ENCODE data around the gene FKBP15. TPM values are rescaled to one million over a fixed set of nuclear protein-coding genes. Genes with fewer than 3 reads are reported as not detected.

Gene FKBP15
- total RNA-seq, 1 experiment from 2014 or later = 33.5 TPM

DNA sequence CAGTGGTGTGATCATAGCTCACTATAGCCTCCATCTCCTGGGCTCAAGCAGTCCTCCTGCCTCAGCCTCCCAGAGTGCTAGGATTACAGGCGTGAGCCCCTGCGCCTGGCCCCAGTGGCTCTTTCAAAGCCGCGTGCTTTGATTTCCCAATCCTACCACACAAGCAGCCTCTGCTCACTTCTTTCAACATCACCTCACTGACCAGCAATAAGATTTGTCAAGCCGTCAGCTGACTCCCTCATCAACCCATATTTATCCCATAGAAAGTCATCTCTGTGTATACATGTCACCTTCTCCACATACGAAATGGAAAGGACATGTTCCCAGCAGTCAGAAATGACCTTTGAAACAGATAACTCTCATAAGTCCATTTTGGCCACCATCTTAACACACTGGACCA is 44.3 kb downstream of the FKBP15 start:
- no peaks in the 10 kb centered on the region for H3K79me2 ChIP-seq (ENCODE audit: low read depth)
- H3F3A ChIP-seq (ENCODE audit: insufficient read depth, low read depth) = no peaks in the 10 kb centered on the region
- no peaks in the 10 kb centered on the region for H4K20me1 ChIP-seq (ENCODE audit: insufficient read depth)
- no peak overlapping the region for H2AFZ ChIP-seq
- H3K4me1 ChIP-seq (replicated peaks; ENCODE audit: insufficient read depth) = no peaks in the 10 kb centered on the region
- H3K9me3 ChIP-seq (ENCODE audit: insufficient read depth, low read depth) = peaks cover 3% of the 10 kb centered on the region; the same call in 1 of the 2 replicates
- H3K4me3 ChIP-seq = no peak overlapping the region
- ChIA-PET POLR2A (ENCODE audit: unreplicated experiment) (interaction anchor here (0.7 kb wide), 1 partner anchor 13 kb away, joined by 3 read pairs; no protein-coding TSS in a partner anchor), CTCF (no interaction called here)
- no peaks in the 10 kb centered on the region for H3K27me3 ChIP-seq (ENCODE audit: insufficient read depth, low read depth)
- intact Hi-C loops (cut with micrococcal nuclease; ENCODE audit: unreplicated experiment) = no loop called here
- TF ChIP-seq, protein P1, sequence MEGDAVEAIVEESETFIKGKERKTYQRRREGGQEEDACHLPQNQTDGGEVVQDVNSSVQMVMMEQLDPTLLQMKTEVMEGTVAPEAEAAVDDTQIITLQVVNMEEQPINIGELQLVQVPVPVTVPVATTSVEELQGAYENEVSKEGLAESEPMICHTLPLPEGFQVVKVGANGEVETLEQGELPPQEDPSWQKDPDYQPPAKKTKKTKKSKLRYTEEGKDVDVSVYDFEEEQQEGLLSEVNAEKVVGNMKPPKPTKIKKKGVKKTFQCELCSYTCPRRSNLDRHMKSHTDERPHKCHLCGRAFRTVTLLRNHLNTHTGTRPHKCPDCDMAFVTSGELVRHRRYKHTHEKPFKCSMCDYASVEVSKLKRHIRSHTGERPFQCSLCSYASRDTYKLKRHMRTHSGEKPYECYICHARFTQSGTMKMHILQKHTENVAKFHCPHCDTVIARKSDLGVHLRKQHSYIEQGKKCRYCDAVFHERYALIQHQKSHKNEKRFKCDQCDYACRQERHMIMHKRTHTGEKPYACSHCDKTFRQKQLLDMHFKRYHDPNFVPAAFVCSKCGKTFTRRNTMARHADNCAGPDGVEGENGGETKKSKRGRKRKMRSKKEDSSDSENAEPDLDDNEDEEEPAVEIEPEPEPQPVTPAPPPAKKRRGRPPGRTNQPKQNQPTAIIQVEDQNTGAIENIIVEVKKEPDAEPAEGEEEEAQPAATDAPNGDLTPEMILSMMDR (conservative IDR thresholded peaks at IDR 0.05) = no peak
- TF ChIP-seq EZH2 (IDR thresholded peaks at IDR 0.05; ENCODE audit: low read depth) = no peak
- no peak overlapping the region for H3K27ac ChIP-seq
- DNase-seq = no peak
- H3K4me2 ChIP-seq = no peak overlapping the region
- no peaks in the 10 kb centered on the region for H3K9me2 ChIP-seq (ENCODE audit: insufficient read depth)
- BruUV-seq (replicated peaks) = no TSS peak
- peaks cover 42% of the 10 kb centered on the region for H3K36me3 ChIP-seq (ENCODE audit: low read depth)

DNA sequence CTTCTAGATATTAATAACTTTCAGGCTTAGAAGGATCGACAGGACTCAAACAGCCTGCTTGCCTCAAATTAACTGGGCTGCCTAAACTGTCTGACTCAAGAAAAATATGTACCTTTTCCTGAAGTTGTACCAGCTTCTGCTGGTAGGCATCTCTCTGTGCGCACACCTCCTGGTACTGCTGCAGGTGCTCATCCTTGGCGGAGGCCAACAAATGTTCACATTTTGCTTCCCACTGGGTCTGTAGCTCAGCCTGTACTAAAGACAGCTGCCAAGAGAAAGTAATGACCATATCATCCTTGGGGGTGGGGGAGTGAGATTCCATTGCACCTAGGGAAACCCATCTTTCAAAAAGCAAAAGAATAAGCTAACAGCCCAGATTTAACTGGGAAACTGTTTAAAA is 47.7 kb downstream of the FKBP15 start:
- Histone ChIP-seq H3K9me3 (ENCODE audit: insufficient read depth, low read depth) (peaks cover 3% of the 10 kb centered on the region; the same call in 1 of the 2 replicates), H3F3A (ENCODE audit: insufficient read depth, low read depth) (no peaks in the 10 kb centered on the region), H3K9me2 (ENCODE audit: insufficient read depth) (no peaks in the 10 kb centered on the region), H2AFZ (no peak overlapping the region), H4K20me1 (ENCODE audit: insufficient read depth) (no peaks in the 10 kb centered on the region), H3K4me1 (replicated peaks; ENCODE audit: insufficient read depth) (no peaks in the 10 kb centered on the region), H3K36me3 (ENCODE audit: low read depth) (peaks cover 32% of the 10 kb centered on the region), H3K27me3 (ENCODE audit: insufficient read depth, low read depth) (no peaks in the 10 kb centered on the region), H3K27ac (no peak overlapping the region), H3K4me2 (no peak overlapping the region), H3K79me2 (ENCODE audit: low read depth) (no peaks in the 10 kb centered on the region), H3K4me3 (no peak overlapping the region)
- intact Hi-C loops (cut with micrococcal nuclease; ENCODE audit: unreplicated experiment) = no loop called here
- TF ChIP-seq, protein P1 (conservative IDR thresholded peaks at IDR 0.05) = no peak
- TF ChIP-seq EZH2 (IDR thresholded peaks at IDR 0.05; ENCODE audit: low read depth) = no peak
- ChIA-PET POLR2A (ENCODE audit: unreplicated experiment) (no interaction called here), CTCF (no interaction called here)
- DNase-seq = no peak
- BruUV-seq (replicated peaks) = no TSS peak

DNA sequence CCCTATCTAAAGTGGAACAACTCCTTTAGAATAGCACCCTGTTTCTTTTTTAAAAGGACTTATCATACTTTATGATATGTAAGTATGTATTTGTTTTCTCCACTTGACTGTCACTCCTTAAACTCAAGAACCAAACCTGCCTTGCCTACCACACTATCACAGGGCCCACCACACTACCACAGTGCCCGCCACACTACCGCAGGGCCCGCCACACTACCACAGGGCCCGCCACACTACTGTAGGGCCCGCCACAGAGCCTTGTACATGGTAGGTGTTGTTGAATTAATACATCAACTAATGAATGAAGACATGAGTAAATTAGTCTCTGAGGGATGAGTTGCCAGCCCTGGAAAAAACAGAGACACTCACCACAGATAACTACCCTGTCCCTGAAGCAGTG is 52.3 kb downstream of the FKBP15 start:
- Histone ChIP-seq H3K4me1 (replicated peaks; ENCODE audit: insufficient read depth) (no peaks in the 10 kb centered on the region), H3K27me3 (ENCODE audit: insufficient read depth, low read depth) (no peaks in the 10 kb centered on the region), H4K20me1 (ENCODE audit: insufficient read depth) (no peaks in the 10 kb centered on the region), H3K79me2 (ENCODE audit: low read depth) (no peaks in the 10 kb centered on the region), H3K4me3 (no peak overlapping the region), H3K9me3 (ENCODE audit: insufficient read depth, low read depth) (no peaks in the 10 kb centered on the region), H3K9me2 (ENCODE audit: insufficient read depth) (0 out of 2 replicates have a peak, but pooled peaks cover 4% of the 10 kb centered on the region), H3K27ac (no peak overlapping the region), H3K4me2 (no peak overlapping the region), H3K36me3 (ENCODE audit: low read depth) (peaks cover 22% of the 10 kb centered on the region; the same call in 1 of the 2 replicates), H3F3A (ENCODE audit: insufficient read depth, low read depth) (no peaks in the 10 kb centered on the region; the same call in 1 of the 2 replicates), H2AFZ (no peak overlapping the region)
- no peak for TF ChIP-seq EZH2 (IDR thresholded peaks at IDR 0.05; ENCODE audit: low read depth)
- TF ChIP-seq, protein P1 (conservative IDR thresholded peaks at IDR 0.05) = no peak
- BruUV-seq (replicated peaks) = no TSS peak
- intact Hi-C loops (cut with micrococcal nuclease; ENCODE audit: unreplicated experiment) = no loop called here
- no peak for DNase-seq
- ChIA-PET POLR2A (ENCODE audit: unreplicated experiment) (no interaction called here), CTCF (no interaction called here)
